ENCODE data around the gene CADPS.

DNA sequence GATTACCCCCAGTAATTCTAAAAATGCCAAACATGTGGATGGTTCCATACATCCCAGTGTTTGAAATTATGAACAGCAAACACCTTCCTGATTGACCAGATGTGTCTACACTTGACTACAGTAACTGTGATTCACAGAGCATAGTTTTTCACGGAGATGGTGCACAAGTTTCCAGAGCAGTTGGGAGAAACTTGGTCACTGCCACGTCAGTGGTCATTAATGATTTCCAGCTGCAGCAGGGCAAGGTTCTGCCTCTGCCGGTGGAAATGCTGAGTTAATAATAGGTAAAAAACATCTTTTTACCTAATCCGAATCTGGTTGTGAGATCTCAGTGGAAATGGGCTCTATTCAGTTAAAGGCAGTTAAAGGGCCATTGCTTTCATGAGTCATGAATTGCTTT lies 347.7 kb downstream of the CADPS start:
- TF ChIP-seq, protein P1, sequence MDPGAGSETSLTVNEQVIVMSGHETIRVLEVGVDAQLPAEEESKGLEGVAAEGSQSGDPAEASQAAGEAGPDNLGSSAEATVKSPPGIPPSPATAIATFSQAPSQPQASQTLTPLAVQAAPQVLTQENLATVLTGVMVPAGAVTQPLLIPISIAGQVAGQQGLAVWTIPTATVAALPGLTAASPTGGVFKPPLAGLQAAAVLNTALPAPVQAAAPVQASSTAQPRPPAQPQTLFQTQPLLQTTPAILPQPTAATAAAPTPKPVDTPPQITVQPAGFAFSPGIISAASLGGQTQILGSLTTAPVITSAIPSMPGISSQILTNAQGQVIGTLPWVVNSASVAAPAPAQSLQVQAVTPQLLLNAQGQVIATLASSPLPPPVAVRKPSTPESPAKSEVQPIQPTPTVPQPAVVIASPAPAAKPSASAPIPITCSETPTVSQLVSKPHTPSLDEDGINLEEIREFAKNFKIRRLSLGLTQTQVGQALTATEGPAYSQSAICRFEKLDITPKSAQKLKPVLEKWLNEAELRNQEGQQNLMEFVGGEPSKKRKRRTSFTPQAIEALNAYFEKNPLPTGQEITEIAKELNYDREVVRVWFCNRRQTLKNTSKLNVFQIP (CRISPR knock-in tag; IDR thresholded peaks at IDR 0.05; ENCODE audit: borderline replicate concordance, low read depth), result no peak
- TF ChIP-seq, protein P2, sequence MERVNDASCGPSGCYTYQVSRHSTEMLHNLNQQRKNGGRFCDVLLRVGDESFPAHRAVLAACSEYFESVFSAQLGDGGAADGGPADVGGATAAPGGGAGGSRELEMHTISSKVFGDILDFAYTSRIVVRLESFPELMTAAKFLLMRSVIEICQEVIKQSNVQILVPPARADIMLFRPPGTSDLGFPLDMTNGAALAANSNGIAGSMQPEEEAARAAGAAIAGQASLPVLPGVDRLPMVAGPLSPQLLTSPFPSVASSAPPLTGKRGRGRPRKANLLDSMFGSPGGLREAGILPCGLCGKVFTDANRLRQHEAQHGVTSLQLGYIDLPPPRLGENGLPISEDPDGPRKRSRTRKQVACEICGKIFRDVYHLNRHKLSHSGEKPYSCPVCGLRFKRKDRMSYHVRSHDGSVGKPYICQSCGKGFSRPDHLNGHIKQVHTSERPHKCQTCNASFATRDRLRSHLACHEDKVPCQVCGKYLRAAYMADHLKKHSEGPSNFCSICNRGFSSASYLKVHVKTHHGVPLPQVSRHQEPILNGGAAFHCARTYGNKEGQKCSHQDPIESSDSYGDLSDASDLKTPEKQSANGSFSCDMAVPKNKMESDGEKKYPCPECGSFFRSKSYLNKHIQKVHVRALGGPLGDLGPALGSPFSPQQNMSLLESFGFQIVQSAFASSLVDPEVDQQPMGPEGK (CRISPR knock-in tag; IDR thresholded peaks at IDR 0.05; ENCODE audit: borderline replicate concordance), result no peak
- TF ChIP-seq TCF4 (CRISPR knock-in tag; IDR thresholded peaks at IDR 0.05; ENCODE audit: borderline replicate concordance) (no peak), OSR1 (CRISPR knock-in tag; IDR thresholded peaks at IDR 0.05) (no peak), TOX (CRISPR knock-in tag; IDR thresholded peaks at IDR 0.05; ENCODE audit: borderline replicate concordance) (no peak), RARB (CRISPR knock-in tag; IDR thresholded peaks at IDR 0.05) (no peak), ZFP30 (CRISPR knock-in tag; IDR thresholded peaks at IDR 0.05) (no peak), ZFP3 (CRISPR knock-in tag; IDR thresholded peaks at IDR 0.05) (no peak), ZNF8 (CRISPR knock-in tag; IDR thresholded peaks at IDR 0.05) (no peak), ZC3H10 (CRISPR knock-in tag; IDR thresholded peaks at IDR 0.05) (no peak), CSDC2 (CRISPR knock-in tag; IDR thresholded peaks at IDR 0.05) (no peak), BACH2 (CRISPR knock-in tag; IDR thresholded peaks at IDR 0.05; ENCODE audit: borderline replicate concordance) (no peak)
- TF ChIP-seq, protein P3, sequence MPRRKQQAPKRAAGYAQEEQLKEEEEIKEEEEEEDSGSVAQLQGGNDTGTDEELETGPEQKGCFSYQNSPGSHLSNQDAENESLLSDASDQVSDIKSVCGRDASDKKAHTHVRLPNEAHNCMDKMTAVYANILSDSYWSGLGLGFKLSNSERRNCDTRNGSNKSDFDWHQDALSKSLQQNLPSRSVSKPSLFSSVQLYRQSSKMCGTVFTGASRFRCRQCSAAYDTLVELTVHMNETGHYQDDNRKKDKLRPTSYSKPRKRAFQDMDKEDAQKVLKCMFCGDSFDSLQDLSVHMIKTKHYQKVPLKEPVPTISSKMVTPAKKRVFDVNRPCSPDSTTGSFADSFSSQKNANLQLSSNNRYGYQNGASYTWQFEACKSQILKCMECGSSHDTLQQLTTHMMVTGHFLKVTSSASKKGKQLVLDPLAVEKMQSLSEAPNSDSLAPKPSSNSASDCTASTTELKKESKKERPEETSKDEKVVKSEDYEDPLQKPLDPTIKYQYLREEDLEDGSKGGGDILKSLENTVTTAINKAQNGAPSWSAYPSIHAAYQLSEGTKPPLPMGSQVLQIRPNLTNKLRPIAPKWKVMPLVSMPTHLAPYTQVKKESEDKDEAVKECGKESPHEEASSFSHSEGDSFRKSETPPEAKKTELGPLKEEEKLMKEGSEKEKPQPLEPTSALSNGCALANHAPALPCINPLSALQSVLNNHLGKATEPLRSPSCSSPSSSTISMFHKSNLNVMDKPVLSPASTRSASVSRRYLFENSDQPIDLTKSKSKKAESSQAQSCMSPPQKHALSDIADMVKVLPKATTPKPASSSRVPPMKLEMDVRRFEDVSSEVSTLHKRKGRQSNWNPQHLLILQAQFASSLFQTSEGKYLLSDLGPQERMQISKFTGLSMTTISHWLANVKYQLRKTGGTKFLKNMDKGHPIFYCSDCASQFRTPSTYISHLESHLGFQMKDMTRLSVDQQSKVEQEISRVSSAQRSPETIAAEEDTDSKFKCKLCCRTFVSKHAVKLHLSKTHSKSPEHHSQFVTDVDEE (CRISPR knock-in tag; IDR thresholded peaks at IDR 0.05), result no peak
- TF ChIP-seq, protein P4, sequence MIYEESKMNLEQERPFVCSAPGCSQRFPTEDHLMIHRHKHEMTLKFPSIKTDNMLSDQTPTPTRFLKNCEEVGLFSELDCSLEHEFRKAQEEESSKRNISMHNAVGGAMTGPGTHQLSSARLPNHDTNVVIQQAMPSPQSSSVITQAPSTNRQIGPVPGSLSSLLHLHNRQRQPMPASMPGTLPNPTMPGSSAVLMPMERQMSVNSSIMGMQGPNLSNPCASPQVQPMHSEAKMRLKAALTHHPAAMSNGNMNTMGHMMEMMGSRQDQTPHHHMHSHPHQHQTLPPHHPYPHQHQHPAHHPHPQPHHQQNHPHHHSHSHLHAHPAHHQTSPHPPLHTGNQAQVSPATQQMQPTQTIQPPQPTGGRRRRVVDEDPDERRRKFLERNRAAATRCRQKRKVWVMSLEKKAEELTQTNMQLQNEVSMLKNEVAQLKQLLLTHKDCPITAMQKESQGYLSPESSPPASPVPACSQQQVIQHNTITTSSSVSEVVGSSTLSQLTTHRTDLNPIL (CRISPR knock-in tag; IDR thresholded peaks at IDR 0.05; ENCODE audit: low read depth), result no peak
